Thyroid gland (tissue), 4 donors: Measurements from ENCODE around the gene LRRC59. TPM values are rescaled to one million over a fixed set of nuclear protein-coding genes. Genes with fewer than 3 reads are reported as not detected.
A peak's percentile ranks its signal among the peaks of the same experiment; 100 is the strongest.

ENCODE experiments used
- DNase-seq, 2 donors: peaks; one replicate each; pipeline ENCODE4 v3.0.0-alpha.2; 2019
- H3K27ac ChIP-seq, 3 donors: fragments of 200-600 bp; sonication (generic); 1 replicate in 2 of 3; 2 replicates in 1 of 3; pipeline ENCODE4 v1.5.1; 2016 to 2019; ENCODE audit warnings: mild to moderate bottlenecking in 1 of 3, moderate library complexity in 1 of 3
- H3K27me3 ChIP-seq: fragments of 200-600 bp; sonication (generic); one replicate; pipeline ENCODE4 v1.5.1; 2019
- H3K36me3 ChIP-seq, 2 donors: fragments of 200-600 bp; sonication (generic); one replicate each; pipeline ENCODE4 v1.5.1; 2016 to 2019
- H3K4me1 ChIP-seq, 2 donors: fragments of 200-600 bp; sonication (generic); one replicate each; pipeline ENCODE4 v1.5.1; 2017 to 2019
- H3K4me3 ChIP-seq, 3 donors: fragments of 200-600 bp; sonication (generic); replicated peaks in 1 of 3; 1 replicate in 2 of 3; 2 replicates in 1 of 3; pipeline ENCODE4 v1.5.1; 2016; ENCODE audit warnings: mild to moderate bottlenecking in 1 of 3
- H3K9me3 ChIP-seq: fragments of 200-600 bp; sonication (generic); one replicate; pipeline ENCODE4 v1.5.1; 2017
- POLR2A ChIP-seq, 2 donors: fragments of 450-650 bp; IDR thresholded peaks; one replicate each; pipeline ENCODE4 v1.6.1; 2017; ENCODE audit warnings: antibody characterized with exemption in 2 of 2, mild to moderate bottlenecking in 2 of 2, moderate library complexity in 1 of 2
- WGBS, 2 donors: methylation state at CpG; one replicate each; pipeline ENCODE4 v1.1.5; 2017; 5-methylcytosine and 5-hydroxymethylcytosine counted together
- intact Hi-C: fragments of 100-400 bp; cut with DNase I; formaldehyde crosslinking; loops from one replicate; pipeline ENCODE4 v1.15.1; 2023
- total RNA-seq, 4 donors: library from RNA; depleted of rRNA; stranded (reverse); fragments of >200 nt; gene quantifications; one replicate each; pipeline ENCODE4 v1.2.3, GENCODE V29; 2016
- TF ChIP-seq, protein P1 (sequence below), 6 experiments: fragments of 200-600 bp in 3 of 6; fragments of 450-650 bp in 3 of 6; sonication (generic) in 3 of 6; IDR thresholded peaks; one replicate each; pipeline ENCODE4 v1.5.1; 2016 to 2019; ENCODE audit warnings: antibody characterized with exemption in 6 of 6, mild to moderate bottlenecking in 2 of 6, inconsistent platforms in 1 of 6, moderate library complexity in 1 of 6

LRRC59 gene
- total RNA-seq, 4 donors from 2014 or later: 57.4 to 91.0 (median 77.5) TPM

DNA sequence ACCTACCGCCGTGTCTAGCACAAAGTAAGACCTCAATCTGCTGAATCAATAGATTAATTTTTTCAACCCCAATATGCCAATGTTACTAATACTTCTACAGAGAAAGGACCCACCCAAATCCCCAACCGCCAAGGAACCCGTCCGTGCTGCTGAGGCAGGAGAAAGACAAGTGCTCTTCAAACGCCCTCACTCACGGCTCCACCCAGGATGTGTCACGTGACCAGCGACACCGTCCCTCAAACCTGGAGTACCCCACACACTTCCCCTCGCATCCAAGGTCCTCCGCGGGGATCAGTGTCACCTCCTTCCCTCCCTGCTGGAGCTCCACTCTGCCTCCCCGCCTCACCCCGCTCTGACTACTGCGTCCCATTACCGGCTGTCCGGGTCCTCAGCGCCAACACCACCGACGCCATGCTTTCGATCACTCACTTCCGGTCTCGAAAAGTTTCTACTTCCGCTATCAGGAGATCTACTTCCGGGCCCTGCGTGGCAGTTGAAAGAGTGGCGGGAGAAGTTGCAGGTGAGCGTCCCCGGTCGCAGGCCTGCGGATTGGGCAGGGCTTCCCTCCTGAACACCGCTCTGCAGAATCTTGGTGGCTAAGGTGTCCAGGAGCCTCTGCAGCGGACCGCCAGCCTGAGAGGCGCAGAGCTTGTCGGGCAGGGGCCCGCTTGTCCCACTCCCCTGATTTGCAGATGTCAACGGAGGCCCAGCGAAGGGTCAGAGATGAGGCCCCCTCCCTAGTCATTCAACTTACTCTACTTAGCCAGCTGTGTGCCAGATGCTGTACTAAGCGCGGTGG lies 24.4 kb downstream of the LRRC59 start, which contains the start of the genes EME1 and MRPL27:
Gene EME1 (plus strand): TSS at position 472 of the 799 bp plus-strand sequence. CDS start 1,980 bp downstream, outside the sequence.
Gene MRPL27 (minus strand): TSS at position 427 of the 799 bp plus-strand sequence. CDS start 14 bp downstream, at position 413.
- H3K27me3 ChIP-seq: no peaks in the 10 kb centered on the region
- peak in 1 of 2 donors; percentile 71 for TF ChIP-seq POLR2A (IDR thresholded peaks at IDR 0.05)
- TF ChIP-seq, protein P1, sequence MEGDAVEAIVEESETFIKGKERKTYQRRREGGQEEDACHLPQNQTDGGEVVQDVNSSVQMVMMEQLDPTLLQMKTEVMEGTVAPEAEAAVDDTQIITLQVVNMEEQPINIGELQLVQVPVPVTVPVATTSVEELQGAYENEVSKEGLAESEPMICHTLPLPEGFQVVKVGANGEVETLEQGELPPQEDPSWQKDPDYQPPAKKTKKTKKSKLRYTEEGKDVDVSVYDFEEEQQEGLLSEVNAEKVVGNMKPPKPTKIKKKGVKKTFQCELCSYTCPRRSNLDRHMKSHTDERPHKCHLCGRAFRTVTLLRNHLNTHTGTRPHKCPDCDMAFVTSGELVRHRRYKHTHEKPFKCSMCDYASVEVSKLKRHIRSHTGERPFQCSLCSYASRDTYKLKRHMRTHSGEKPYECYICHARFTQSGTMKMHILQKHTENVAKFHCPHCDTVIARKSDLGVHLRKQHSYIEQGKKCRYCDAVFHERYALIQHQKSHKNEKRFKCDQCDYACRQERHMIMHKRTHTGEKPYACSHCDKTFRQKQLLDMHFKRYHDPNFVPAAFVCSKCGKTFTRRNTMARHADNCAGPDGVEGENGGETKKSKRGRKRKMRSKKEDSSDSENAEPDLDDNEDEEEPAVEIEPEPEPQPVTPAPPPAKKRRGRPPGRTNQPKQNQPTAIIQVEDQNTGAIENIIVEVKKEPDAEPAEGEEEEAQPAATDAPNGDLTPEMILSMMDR (IDR thresholded peaks at IDR 0.05): peak in 1 of 6 experiments; percentile 20
- peak within 1 kb of the TSS; percentile 79 to 92 (median 92) for H3K27ac ChIP-seq
- no peaks in the 10 kb centered on the region for H3K9me3 ChIP-seq
- H3K4me3 ChIP-seq: peak within 1 kb of the TSS; percentile 61 to 88 (median 62)
- peaks cover 7 to 17% of the 10 kb centered on the region in 2 donors for H3K4me1 ChIP-seq
- intact Hi-C loops: no loop called here
- WGBS, 2 donors: 2% methylated on average over 29 to 36 of the region's 42 CpGs
- peak; percentile 86 to 89 for DNase-seq
- H3K36me3 ChIP-seq: peaks cover 14 to 25% of the 10 kb centered on the region in 2 donors

DNA sequence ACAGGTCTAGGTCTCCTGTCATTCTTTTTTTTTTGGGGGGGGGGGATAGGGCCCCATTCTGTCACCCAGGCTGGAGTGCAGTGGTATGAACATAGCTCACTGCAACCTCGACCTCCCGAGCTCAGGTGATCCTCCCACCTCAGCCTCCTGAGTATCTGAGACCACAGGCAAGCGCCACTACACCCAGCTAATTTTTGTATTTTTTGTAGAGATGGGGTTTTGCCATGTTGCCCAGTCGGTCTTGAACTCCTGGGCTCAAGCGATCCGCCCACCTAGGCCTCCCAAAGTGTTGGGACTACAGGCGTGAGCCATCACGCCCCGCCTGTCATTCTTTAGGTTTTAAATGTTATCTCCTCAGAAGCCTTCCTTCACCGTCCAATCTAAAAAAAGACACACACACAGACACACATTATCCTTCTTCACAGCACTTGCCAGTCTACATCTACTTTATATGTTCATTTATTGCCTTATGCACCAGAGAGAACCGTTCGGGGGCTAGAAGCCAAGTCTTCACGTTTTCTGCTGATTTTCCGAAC lies 25.0 kb downstream of the LRRC59 start:
- Histone ChIP-seq H3K36me3 (peaks cover 21 to 32% of the 10 kb centered on the region in 2 donors), H3K27me3 (no peaks in the 10 kb centered on the region), H3K4me1 (peaks cover 7 to 17% of the 10 kb centered on the region in 2 donors), H3K4me3 (peak overlapping the region; percentile 61 to 88 (median 62)), H3K9me3 (no peaks in the 10 kb centered on the region), H3K27ac (peak overlapping the region; percentile 79 to 92 (median 92))
- 23 to 24% methylated on average over 14 of the region's 14 CpGs for WGBS, 2 donors
- intact Hi-C loops: no loop called here
- TF ChIP-seq, protein P1 (IDR thresholded peaks at IDR 0.05): no peak
- no peak for TF ChIP-seq POLR2A (IDR thresholded peaks at IDR 0.05)
- no peak for DNase-seq

DNA sequence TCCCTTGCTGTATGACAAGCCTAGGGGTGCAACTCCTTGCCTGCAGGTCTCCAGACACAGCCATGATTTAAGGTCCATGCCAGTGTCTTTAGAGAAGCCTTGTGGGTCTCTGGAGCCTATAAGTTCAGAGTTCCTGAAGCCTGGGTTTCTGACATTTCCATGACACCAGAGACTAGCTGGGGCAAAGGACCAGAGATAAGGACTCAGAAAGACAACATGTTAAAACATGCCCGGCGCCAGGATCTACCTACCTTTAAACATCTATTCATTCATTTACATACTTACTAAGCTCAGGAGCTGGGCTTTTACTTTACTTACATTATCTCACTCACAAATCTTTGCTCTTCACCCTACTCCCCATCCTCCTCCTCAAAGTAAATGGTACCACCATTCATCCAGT lies 25.8 kb downstream of the LRRC59 start:
- Histone ChIP-seq H3K4me3 (no peak overlapping the region), H3K27me3 (no peaks in the 10 kb centered on the region), H3K27ac (no peak overlapping the region), H3K4me1 (peaks cover 7 to 17% of the 10 kb centered on the region in 2 donors), H3K36me3 (peaks cover 28 to 38% of the 10 kb centered on the region in 2 donors), H3K9me3 (no peaks in the 10 kb centered on the region)
- 95 to 98% methylated on average over 2 of the region's 2 CpGs for WGBS, 2 donors
- no peak for TF ChIP-seq POLR2A (IDR thresholded peaks at IDR 0.05)
- TF ChIP-seq, protein P1 (IDR thresholded peaks at IDR 0.05): no peak
- intact Hi-C loops: no loop called here
- no peak for DNase-seq

DNA sequence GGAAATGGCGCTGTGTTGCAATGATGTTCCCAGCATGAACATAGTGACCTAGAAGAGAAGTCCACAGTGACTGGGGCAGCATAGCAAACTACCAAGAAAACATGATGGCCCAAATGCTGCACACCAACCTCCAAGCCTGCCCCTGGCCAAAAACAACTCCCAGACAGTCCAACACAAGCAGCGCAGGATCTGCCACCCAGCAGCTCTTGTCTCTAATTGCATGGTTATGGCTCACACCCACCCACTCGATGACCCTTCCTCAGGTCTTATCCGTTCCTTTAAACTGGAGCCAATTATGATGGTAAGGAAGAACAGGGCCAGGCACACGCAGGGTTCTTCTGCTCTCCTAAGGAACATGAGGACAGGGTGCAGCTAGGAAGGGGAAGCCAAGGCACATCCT lies 27.3 kb downstream of the LRRC59 start:
- TF ChIP-seq, protein P1 (IDR thresholded peaks at IDR 0.05): no peak
- TF ChIP-seq POLR2A (IDR thresholded peaks at IDR 0.05): no peak
- no peak for DNase-seq
- Histone ChIP-seq H3K4me1 (peaks cover 7 to 17% of the 10 kb centered on the region in 2 donors), H3K27ac (no peak overlapping the region), H3K4me3 (no peak overlapping the region), H3K9me3 (no peaks in the 10 kb centered on the region), H3K27me3 (no peaks in the 10 kb centered on the region), H3K36me3 (peaks cover 31 to 42% of the 10 kb centered on the region in 2 donors)
- intact Hi-C loops: no loop called here
- WGBS, 2 donors: 94 to 96% methylated on average over 5 of the region's 5 CpGs

DNA sequence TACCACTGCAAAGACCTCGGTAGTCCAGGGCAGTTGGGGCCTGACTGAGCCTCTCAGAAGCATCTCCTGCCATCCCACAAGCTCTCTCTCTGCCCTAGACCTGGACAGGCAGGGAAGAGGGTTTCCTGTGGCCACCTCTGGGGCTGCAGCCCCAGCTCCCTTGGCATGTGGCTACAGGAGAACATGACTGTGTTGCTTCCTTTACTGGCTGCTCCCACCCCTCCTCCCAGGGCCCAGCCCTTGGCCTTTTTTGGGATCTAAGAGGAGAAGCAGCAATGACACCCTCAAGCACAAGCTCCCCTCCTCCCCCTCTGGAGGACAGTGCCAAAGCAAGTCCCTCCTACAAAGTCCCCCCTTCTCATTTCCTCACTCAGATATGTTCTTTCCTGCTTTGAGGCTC lies 29.9 kb downstream of the LRRC59 start:
- TF ChIP-seq, protein P1 (IDR thresholded peaks at IDR 0.05): no peak
- TF ChIP-seq POLR2A (IDR thresholded peaks at IDR 0.05): no peak
- Histone ChIP-seq H3K36me3 (peaks cover 31 to 42% of the 10 kb centered on the region in 2 donors), H3K4me1 (peaks cover 6 to 12% of the 10 kb centered on the region in 2 donors), H3K9me3 (no peaks in the 10 kb centered on the region), H3K4me3 (no peak overlapping the region), H3K27me3 (no peaks in the 10 kb centered on the region), H3K27ac (no peak overlapping the region)
- 100% methylated on average over 1 of the region's 1 CpG for WGBS, 2 donors
- intact Hi-C loops: no loop called here
- no peak for DNase-seq
